ENCODE results near the gene RNF213. TPM values are rescaled to one million over a fixed set of nuclear protein-coding genes. Genes with fewer than 3 reads are reported as not detected.
A peak's percentile ranks its signal among the peaks of the same experiment; 100 is the strongest.
"Not testable (repeated sequence)": the region's sequence is repeated elsewhere in the genome, so short reads cannot be mapped to it uniquely, and the experiment has no call there.

RNF213 gene
- total RNA-seq, 1 donor from 2014 or later = 29.6 TPM

DNA sequence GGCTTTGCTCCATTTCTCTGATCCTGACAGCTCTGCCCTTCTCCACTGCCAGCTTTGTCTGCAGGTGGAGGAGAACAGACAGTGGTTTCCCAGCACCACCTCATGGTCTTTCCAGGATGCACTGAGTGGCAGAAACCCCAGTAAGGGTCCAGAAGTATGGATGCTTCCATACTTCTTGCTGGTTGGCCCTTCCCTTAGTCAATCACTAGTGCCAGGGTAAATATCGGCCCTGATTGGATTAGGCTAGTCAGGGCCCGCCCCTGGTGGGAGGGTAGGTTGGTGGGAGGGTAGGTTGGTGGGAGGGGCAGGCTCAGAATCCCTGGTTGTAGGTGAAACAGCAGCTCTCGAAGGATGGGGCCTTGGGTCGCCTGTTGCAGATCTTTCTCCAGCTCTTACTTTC is 10.2 kb downstream of the RNF213 start:
- Mint-ChIP-seq H3K4me3 (no peak overlapping the region), H3K4me1 (peaks cover 5% of the 10 kb centered on the region), H3K9me3 (no peaks in the 10 kb centered on the region), H3K27me3 (ENCODE audit: low read depth) (no peaks in the 10 kb centered on the region), H3K36me3 (ENCODE audit: low read depth) (peaks cover 7% of the 10 kb centered on the region), H3K27ac (ENCODE audit: unreplicated experiment) (no peak overlapping the region)
- no peak for TF ChIP-seq CTCF (conservative IDR thresholded peaks at IDR 0.05)
- DNase-seq (ENCODE audit: low read depth, low spot score) = peak; percentile 37

DNA sequence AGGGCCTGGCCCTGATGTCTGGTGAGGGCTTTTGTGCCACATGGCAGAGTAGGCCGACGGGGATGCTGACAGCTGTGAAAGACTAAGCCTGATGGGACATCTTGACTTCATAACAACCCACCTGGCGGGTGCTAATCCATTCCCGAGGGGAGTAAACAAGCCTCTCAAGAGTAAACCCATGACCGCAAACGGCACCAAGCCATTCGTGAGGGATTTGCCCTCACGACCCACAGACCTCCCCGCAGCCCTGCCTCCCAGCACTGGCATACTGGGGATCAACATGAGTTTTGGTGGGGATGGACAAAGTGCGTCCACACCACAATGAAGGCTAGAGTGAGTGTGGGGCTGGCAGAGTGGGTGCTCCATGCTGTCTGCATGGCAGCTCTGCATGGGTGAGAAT is 11.7 kb downstream of the RNF213 start:
- Mint-ChIP-seq H3K4me1 (peaks cover 8% of the 10 kb centered on the region), H3K27ac (ENCODE audit: unreplicated experiment) (no peak overlapping the region), H3K4me3 (no peak overlapping the region)

GRCh38 chr17:80274331-80274730 is 13.7 kb downstream of the RNF213 start:
- no peak for DNase-seq (ENCODE audit: low read depth, low spot score)
- no peaks in the 10 kb centered on the region for H3K9me3 Mint-ChIP-seq

More for the DNA sequence above, 11.7 kb downstream of the RNF213 start:
- Mint-ChIP-seq H3K9me3 (no peaks in the 10 kb centered on the region), H3K36me3 (ENCODE audit: low read depth) (peaks cover 6% of the 10 kb centered on the region), H3K27me3 (ENCODE audit: low read depth) (no peaks in the 10 kb centered on the region)
- no peak for TF ChIP-seq CTCF (conservative IDR thresholded peaks at IDR 0.05)
- no peak for DNase-seq (ENCODE audit: low read depth, low spot score)

DNA sequence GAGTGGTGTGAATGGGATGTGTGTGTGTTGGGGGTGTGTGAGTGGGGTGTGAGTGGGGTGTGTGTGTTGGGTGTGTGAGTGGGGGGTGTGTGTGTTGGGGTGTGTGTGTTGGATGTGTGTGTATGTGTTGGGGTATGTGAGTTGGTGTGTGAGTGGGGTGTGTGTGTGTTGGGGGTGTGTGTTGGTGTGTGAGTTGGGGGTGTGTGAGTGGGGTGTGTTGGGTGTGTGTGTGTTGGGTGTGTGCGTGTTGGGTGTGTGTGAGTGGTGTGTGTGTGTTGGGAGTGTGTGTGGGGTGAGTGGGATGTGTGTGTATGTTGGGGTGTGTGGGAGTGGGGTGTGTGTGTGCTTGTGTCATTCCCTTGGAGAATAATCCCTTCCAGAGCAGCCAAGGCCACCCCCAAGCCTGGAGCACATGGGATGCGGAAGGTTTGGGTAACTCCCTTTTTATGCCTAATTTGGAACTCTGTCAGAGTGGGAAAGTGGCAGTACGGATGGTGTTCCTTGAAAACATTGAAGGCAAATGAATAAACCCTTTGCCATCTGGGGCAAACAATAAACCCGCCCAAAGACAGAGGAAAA is 14.3 kb downstream of the RNF213 start:
- DNase-seq (ENCODE audit: low read depth, low spot score) = no peak
- no peaks in the 10 kb centered on the region for H3K27me3 Mint-ChIP-seq (ENCODE audit: low read depth)
- TF ChIP-seq CTCF (conservative IDR thresholded peaks at IDR 0.05) = no peak
- H3K27ac Mint-ChIP-seq (ENCODE audit: unreplicated experiment) = no peak overlapping the region
- H3K9me3 Mint-ChIP-seq = no peaks in the 10 kb centered on the region
- H3K36me3 Mint-ChIP-seq (ENCODE audit: low read depth) = peaks cover 5% of the 10 kb centered on the region
- peaks cover 14% of the 10 kb centered on the region for H3K4me1 Mint-ChIP-seq
- no peak overlapping the region for H3K4me3 Mint-ChIP-seq

More at GRCh38 chr17:80274331-80274730, 13.7 kb downstream of the RNF213 start:
- Mint-ChIP-seq H3K4me1 (peaks cover 12% of the 10 kb centered on the region), H3K27me3 (ENCODE audit: low read depth) (no peaks in the 10 kb centered on the region), H3K27ac (ENCODE audit: unreplicated experiment) (no peak overlapping the region), H3K4me3 (peak overlapping the region; percentile 41), H3K36me3 (ENCODE audit: low read depth) (peaks cover 5% of the 10 kb centered on the region)
- no peak for TF ChIP-seq CTCF (conservative IDR thresholded peaks at IDR 0.05)

DNA sequence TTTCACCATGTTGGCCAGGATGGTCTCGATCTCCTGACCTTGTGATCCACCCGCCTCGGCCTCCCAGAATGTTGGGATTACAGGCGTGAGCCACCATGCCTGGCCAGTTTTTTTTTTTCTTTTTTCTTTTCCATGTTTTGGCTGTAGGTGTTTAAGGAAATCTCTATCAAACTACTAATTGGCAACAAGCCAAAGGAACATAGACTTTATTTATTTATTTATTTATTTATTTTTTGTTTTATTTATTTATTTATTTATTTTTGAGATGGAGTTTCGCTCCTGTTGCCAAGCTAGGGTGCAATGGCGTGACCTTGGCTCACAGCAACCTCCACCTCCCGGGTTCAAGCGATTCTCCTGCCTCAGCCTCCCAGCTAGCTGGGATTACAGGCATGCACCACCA is 15.2 kb downstream of the RNF213 start:
- H3K4me1 Mint-ChIP-seq = peaks cover 16% of the 10 kb centered on the region
- H3K27me3 Mint-ChIP-seq (ENCODE audit: low read depth); H3K4me3 Mint-ChIP-seq; H3K27ac Mint-ChIP-seq (ENCODE audit: unreplicated experiment); H3K9me3 Mint-ChIP-seq; DNase-seq (ENCODE audit: low read depth, low spot score); H3K36me3 Mint-ChIP-seq (ENCODE audit: low read depth): not testable (repeated sequence)

DNA sequence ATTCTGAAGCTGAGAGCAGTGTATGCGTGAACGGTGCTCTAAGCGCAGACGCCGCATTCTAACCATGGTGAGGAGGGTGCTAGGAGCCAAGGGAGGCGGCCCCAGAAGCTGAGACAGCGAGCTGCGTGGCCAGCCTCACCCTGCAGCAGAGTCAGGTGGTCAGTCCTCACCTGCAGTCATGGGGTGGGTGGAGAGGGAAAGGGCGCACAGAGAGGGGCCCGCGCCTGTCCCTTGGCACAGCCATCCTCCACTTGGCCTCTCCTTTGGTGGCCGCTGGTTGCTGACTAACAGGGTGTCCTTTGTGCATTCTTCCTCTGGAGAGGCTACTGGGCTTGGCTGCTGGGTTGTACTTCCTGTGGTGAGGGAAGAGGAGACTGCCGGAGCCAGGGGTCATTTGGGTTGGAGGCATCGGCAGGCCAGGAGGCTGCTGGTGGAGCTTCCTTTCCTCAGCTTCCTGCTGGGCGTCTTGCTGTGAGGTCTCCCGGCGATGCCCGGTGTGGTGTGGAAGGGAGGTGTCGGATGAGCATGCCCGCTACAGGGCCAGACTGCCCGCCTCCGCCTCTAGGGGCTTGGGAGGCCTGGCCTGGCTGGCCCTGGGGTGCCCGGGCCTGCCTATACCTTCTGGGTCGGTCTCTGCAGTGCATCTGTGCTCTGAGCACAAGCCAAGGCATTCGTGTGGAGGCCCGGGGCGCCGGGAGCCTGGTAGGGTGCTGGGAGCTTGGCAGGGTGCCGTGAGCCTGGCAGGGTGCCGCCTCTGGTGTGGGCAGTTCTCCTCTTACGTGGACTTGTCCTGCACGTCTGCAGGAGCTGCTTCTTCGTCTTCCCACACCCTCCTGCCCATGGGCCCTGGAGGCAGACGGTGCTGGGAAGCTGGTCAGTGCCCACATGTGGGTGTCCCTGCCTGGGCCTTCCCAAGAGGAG is 17.4 kb downstream of the RNF213 start:
- Mint-ChIP-seq H3K36me3 (ENCODE audit: low read depth) (peaks cover 5% of the 10 kb centered on the region), H3K27ac (ENCODE audit: unreplicated experiment) (peak overlapping the region; percentile 50), H3K4me3 (no peak overlapping the region), H3K4me1 (peaks cover 16% of the 10 kb centered on the region), H3K9me3 (no peaks in the 10 kb centered on the region), H3K27me3 (ENCODE audit: low read depth) (no peaks in the 10 kb centered on the region)
- DNase-seq (ENCODE audit: low read depth, low spot score) = no peak
- no peak for TF ChIP-seq CTCF (conservative IDR thresholded peaks at IDR 0.05)

Measured in neural crest cell (in vitro differentiated cells).